ENCODE measurements around the gene HOXD9.

The HOXD9 gene

DNA sequence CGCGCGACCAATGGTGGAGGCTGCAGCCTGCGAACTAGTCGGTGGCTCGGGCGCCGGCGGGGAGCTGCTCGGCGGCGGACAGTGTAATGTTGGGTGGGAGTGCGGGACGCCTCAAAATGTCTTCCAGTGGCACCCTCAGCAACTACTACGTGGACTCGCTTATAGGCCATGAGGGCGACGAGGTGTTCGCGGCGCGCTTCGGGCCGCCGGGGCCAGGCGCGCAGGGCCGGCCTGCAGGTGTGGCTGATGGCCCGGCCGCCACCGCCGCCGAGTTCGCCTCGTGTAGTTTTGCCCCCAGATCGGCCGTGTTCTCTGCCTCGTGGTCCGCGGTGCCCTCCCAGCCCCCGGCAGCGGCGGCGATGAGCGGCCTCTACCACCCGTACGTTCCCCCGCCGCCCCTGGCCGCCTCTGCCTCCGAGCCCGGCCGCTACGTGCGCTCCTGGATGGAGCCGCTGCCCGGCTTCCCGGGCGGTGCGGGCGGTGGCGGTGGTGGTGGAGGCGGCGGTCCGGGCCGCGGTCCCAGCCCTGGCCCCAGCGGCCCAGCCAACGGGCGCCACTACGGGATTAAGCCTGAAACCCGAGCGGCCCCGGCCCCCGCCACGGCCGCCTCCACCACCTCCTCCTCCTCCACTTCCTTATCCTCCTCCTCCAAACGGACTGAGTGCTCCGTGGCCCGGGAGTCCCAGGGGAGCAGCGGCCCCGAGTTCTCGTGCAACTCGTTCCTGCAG, at the start of gene HOXD9:
Gene HOXD9 (plus strand): TSS at position 37 of the 728 bp plus-strand sequence. CDS start 50 bp downstream, at position 87.
- DNase-seq: no peak

GRCh38 chr2:176072951-176073904, 49.3 kb upstream of the HOXD9 start:
- DNase-seq: no peak

DNA sequence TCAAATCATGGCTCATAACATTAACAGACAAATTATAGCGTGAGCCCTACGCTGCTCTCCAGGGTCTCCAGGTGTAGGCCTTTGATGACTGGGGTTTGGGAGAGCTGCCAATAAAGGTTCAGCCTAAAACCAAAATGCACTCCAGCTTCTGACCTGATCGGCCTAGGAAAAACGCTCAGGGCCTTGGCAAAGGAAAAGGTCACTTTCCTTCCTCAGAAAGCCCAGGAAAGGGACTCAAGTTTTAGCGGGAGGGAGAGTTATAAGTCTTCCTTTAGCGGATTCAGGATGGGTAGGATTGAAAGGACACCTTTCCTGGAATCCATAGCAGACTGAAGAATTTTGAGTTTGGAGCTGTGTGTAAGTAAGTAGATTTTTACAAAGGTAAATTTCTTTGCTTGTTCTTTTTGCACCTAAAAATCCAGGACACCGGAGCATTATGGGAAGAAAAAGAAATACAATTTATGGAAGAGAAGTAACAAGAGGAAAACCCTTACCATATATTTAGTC, 47.5 kb upstream of the HOXD9 start:
- no peak for DNase-seq

GRCh38 chr2:176075481-176075880, 47.0 kb upstream of the HOXD9 start:
- DNase-seq: no peak

GRCh38 chr2:176076063-176076462, 46.5 kb upstream of the HOXD9 start:
- DNase-seq: no peak

DNA sequence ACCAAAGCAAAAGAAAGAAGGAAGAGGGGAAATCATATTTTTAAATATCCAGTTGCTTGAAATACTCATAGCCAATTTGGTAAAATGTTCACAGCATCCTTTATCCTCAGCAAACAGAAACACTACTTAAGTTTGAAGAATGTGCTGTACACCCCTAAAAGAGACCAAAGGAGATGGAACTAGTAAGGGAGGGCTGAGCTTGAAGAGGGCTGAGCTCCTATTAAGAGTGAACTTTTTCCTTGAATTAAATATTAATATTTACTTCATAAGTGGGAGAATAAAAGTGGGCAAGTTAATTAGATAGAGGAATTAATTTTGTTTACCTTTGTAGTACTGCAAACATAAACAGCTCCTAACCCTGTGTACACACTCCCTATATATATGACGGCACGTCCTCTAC, 45.7 kb upstream of the HOXD9 start:
- no peak for DNase-seq

- DNase-seq: no peak
Observed at GRCh38 chr2:176078541-176079284, 43.8 kb upstream of the HOXD9 start.

GRCh38 chr2:176079285-176079830, 43.2 kb upstream of the HOXD9 start:
- DNase-seq: no peak

DNA sequence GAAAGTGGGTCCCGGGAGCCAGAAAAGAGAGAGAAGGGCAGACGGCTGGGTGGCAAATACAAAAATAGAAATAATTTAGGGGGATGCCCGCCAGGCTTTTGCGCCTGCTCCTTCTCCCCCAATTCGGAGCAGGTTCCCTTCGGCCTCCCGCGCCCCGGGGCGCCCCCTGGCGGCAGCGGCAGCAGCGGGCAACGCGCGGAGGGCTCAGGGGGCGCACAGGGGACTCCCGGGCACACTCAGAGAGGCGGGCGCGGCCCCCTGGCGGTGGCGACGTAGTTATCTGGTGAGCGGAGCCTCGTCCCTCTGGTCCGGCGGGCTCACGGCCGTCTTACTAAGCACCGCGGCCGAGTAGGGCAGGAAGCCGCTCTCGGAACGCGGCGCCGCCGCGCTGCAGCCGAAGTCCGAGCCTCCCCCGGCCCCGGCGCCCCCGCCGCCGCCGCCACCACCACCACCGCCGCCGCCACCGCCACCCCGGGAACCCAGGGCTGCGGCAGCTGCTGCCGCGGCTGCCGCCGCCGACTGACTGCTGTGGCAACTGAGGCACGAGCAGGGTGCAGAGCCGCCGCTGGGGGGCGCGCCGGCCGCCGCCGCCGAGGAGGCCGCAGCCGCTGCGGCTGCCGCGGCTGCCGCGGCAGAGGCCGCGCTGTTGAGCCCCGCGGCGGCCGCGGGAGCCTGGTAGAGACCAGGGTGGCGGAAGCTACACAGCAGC, 42.5 kb upstream of the HOXD9 start:
- DNase-seq: no peak

GRCh38 chr2:176080540-176081375, 41.8 kb upstream of the HOXD9 start:
- DNase-seq: no peak

DNA sequence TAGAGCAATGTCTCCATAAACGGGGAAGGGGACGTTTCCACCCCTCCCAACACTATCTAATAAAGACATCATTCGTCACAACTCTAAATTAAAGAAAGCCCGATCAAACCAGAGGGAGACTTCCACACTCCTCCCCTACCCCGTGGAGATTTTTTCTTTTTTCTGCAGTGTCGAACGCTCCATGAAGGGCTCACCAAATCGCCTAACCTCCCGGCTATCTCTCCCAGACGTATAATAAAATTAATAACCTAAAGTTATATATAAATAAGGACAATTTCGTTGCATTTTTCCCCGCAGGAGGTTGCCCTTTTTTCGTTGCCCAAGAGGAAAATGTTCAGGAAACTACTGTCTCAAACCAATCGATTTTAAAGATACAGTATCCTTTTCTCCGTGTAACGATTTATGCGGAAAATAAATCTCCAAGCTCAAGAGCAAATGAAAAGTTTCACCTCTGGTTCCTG, 41.1 kb upstream of the HOXD9 start:
- DNase-seq: no peak

GRCh38 chr2:176081837-176082524, 40.5 kb upstream of the HOXD9 start:
- no peak for DNase-seq

GRCh38 chr2:176082525-176082823, 40.0 kb upstream of the HOXD9 start:
- no peak for DNase-seq

- DNase-seq: no peak
Observed at GRCh38 chr2:176082824-176083751, 39.4 kb upstream of the HOXD9 start.

GRCh38 chr2:176083796-176084261, 38.7 kb upstream of the HOXD9 start, which contains the start of gene EVX2:
TSS of gene EVX2 (minus strand) at chr2:176083962. CDS start at chr2:176083776, 186 bp downstream.
- DNase-seq: no peak

GRCh38 chr2:176084611-176085119, 37.9 kb upstream of the HOXD9 start:
- no peak for DNase-seq

- DNase-seq: no peak
Observed at GRCh38 chr2:176085120-176085788, 37.3 kb upstream of the HOXD9 start.
